ENCODE results near the gene ALKBH5.

Gene ALKBH5

DNA sequence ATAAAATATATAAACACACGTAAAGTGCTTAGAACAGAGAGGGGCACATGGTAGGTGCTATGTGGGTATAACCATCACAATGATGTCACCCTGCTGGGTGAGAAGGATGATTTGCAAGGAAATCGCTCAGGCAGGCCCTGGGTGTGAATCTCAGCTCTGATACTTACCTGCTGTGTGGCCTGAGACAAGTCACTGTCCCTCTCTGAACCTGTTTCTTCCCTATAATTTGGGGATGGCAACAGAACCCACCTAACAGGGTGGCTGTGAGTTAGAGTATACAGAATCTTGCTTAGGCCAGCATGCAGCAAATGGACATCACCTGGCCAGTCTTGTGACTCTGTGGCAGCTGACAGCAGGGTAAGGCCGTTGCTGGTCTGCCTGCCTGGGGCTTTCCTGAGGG lies 36.6 kb upstream of the ALKBH5 start:
- Histone ChIP-seq H3K79me2 (ENCODE audit: control insufficient read depth, low read length) (no peaks in the 10 kb centered on the region), H3K27ac (ENCODE audit: low read depth, low read length) (no peak overlapping the region), H3K4me3 (ENCODE audit: low read length) (no peak overlapping the region), H3K9me3 (ENCODE audit: control insufficient read depth, insufficient read depth, low read length) (no peaks in the 10 kb centered on the region), H3K36me3 (ENCODE audit: control insufficient read depth, low read length) (no peaks in the 10 kb centered on the region), H4K20me1 (ENCODE audit: control insufficient read depth, insufficient read depth, low read depth, low read length) (no peaks in the 10 kb centered on the region), H3K27me3 (ENCODE audit: control insufficient read depth, low read length) (no peaks in the 10 kb centered on the region), H3K9me2 (replicated peaks; ENCODE audit: control insufficient read depth, low read length) (no peaks in the 10 kb centered on the region), H3F3A (ENCODE audit: control insufficient read depth, insufficient read depth) (no peaks in the 10 kb centered on the region), H3K4me1 (ENCODE audit: control insufficient read depth, low read length) (no peaks in the 10 kb centered on the region), H3K4me2 (ENCODE audit: low read length) (no peak overlapping the region)
- TF ChIP-seq CTCF (IDR thresholded peaks at IDR 0.05; ENCODE audit: low read depth, low read length, poor library complexity, severe bottlenecking), result no peak
- TF ChIP-seq EZH2phosphoT487 (IDR thresholded peaks at IDR 0.05; ENCODE audit: borderline replicate concordance, low read length), result no peak

GRCh38 chr17:18148586-18148985 lies 35.0 kb upstream of the ALKBH5 start:
- Histone ChIP-seq H3F3A (ENCODE audit: control insufficient read depth, insufficient read depth) (no peaks in the 10 kb centered on the region), H3K79me2 (ENCODE audit: control insufficient read depth, low read length) (no peaks in the 10 kb centered on the region), H4K20me1 (ENCODE audit: control insufficient read depth, insufficient read depth, low read depth, low read length) (no peaks in the 10 kb centered on the region), H3K27me3 (ENCODE audit: control insufficient read depth, low read length) (no peaks in the 10 kb centered on the region), H3K36me3 (ENCODE audit: control insufficient read depth, low read length) (no peaks in the 10 kb centered on the region), H3K9me3 (ENCODE audit: control insufficient read depth, insufficient read depth, low read length) (no peaks in the 10 kb centered on the region), H3K27ac (ENCODE audit: low read depth, low read length) (no peak overlapping the region), H3K4me2 (ENCODE audit: low read length) (no peak overlapping the region), H3K9me2 (replicated peaks; ENCODE audit: control insufficient read depth, low read length) (no peaks in the 10 kb centered on the region), H3K4me3 (ENCODE audit: low read length) (no peak overlapping the region), H3K4me1 (ENCODE audit: control insufficient read depth, low read length) (peaks cover 6% of the 10 kb centered on the region)
- TF ChIP-seq CTCF (IDR thresholded peaks at IDR 0.05; ENCODE audit: low read depth, low read length, poor library complexity, severe bottlenecking) (no peak), EZH2phosphoT487 (IDR thresholded peaks at IDR 0.05; ENCODE audit: borderline replicate concordance, low read length) (no peak)

DNA sequence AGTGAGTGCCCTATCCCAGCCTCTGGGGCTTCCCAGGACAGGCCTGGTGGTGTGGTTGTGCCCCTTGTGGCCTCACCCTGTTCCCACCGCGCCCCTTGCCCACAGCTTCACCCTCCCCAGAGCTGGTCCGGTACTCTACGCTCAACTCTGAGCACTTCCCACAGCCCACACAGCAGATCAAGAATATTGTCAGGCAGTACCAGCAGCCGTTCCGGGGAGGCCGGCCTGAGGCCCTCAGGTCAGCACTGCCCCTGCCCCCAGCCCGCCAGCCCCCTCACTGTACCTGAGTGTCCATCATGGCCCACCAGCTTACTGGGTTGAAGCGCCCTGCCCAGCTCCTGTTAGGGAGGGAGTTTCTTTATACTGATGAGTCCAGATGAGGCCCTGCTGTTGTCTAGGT lies 32.3 kb upstream of the ALKBH5 start:
- H3K27me3 ChIP-seq (ENCODE audit: control insufficient read depth, low read length), result no peaks in the 10 kb centered on the region
- H3K9me3 ChIP-seq (ENCODE audit: control insufficient read depth, insufficient read depth, low read length), result no peaks in the 10 kb centered on the region
- no peaks in the 10 kb centered on the region for H3K79me2 ChIP-seq (ENCODE audit: control insufficient read depth, low read length)
- TF ChIP-seq CTCF (IDR thresholded peaks at IDR 0.05; ENCODE audit: low read depth, low read length, poor library complexity, severe bottlenecking) (no peak), EZH2phosphoT487 (IDR thresholded peaks at IDR 0.05; ENCODE audit: borderline replicate concordance, low read length) (no peak)
- no peaks in the 10 kb centered on the region for H3K9me2 ChIP-seq (replicated peaks; ENCODE audit: control insufficient read depth, low read length)
- no peaks in the 10 kb centered on the region for H3K36me3 ChIP-seq (ENCODE audit: control insufficient read depth, low read length)
- H3K4me1 ChIP-seq (ENCODE audit: control insufficient read depth, low read length), result peaks cover 12% of the 10 kb centered on the region
- no peak overlapping the region for H3K27ac ChIP-seq (ENCODE audit: low read depth, low read length)
- no peak overlapping the region for H3K4me3 ChIP-seq (ENCODE audit: low read length)
- H3F3A ChIP-seq (ENCODE audit: control insufficient read depth, insufficient read depth), result no peaks in the 10 kb centered on the region
- H4K20me1 ChIP-seq (ENCODE audit: control insufficient read depth, insufficient read depth, low read depth, low read length), result no peaks in the 10 kb centered on the region
- H3K4me2 ChIP-seq (ENCODE audit: low read length), result no peak overlapping the region

- H3K79me2 ChIP-seq (ENCODE audit: control insufficient read depth, low read length), result no peaks in the 10 kb centered on the region
- H3K4me3 ChIP-seq (ENCODE audit: low read length), result no peak overlapping the region
- no peaks in the 10 kb centered on the region for H3K9me2 ChIP-seq (replicated peaks; ENCODE audit: control insufficient read depth, low read length)
- TF ChIP-seq EZH2phosphoT487 (IDR thresholded peaks at IDR 0.05; ENCODE audit: borderline replicate concordance, low read length) (no peak), CTCF (IDR thresholded peaks at IDR 0.05; ENCODE audit: low read depth, low read length, poor library complexity, severe bottlenecking) (no peak)
- H3K27ac ChIP-seq (ENCODE audit: low read depth, low read length), result no peak overlapping the region
- H3K4me1 ChIP-seq (ENCODE audit: control insufficient read depth, low read length), result peaks cover 23% of the 10 kb centered on the region
- no peaks in the 10 kb centered on the region for H3K9me3 ChIP-seq (ENCODE audit: control insufficient read depth, insufficient read depth, low read length)
- no peak overlapping the region for H3K4me2 ChIP-seq (ENCODE audit: low read length)
- H4K20me1 ChIP-seq (ENCODE audit: control insufficient read depth, insufficient read depth, low read depth, low read length), result no peaks in the 10 kb centered on the region
- H3F3A ChIP-seq (ENCODE audit: control insufficient read depth, insufficient read depth), result no peaks in the 10 kb centered on the region; the same call in 1 of the 2 replicates
- H3K36me3 ChIP-seq (ENCODE audit: control insufficient read depth, low read length), result no peaks in the 10 kb centered on the region
- H3K27me3 ChIP-seq (ENCODE audit: control insufficient read depth, low read length), result no peaks in the 10 kb centered on the region; the same call in 1 of the 2 replicates
Observed at GRCh38 chr17:18155179-18155578, 28.4 kb upstream of the ALKBH5 start.
